GM12874 (cell line): ENCODE results near the gene CTU1.

Experiments
- TF ChIP-seq, protein P1 (sequence below): IDR thresholded peaks from 2 replicates; pipeline ENCODE4 v1.5.1; 2011; ENCODE audit warnings: low read depth, mild to moderate bottlenecking, control low read depth, low read length, moderate library complexity; ENCODE audit not compliant: insufficient read depth

The CTU1 gene

DNA sequence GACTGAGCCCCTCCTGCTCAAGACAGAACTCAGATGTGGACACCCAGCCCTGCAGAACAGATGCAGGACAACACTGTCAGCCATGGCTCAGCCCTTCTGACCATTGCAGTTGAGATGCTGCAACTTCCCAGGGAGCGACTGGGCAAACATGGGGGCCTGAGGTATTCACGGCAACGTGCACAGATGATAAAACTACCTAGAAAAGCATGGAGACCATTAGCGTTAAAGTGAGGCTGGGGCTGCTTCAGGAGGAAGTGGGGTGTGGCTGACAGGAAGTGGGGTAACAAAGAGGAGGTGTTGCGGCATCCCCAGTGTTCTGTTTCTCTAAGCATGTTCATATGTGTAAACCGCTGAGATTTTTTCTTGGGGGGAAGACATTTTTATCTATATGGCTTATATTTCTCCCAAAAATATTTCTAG, 15.2 kb upstream of the CTU1 start:
- TF ChIP-seq, protein P1, sequence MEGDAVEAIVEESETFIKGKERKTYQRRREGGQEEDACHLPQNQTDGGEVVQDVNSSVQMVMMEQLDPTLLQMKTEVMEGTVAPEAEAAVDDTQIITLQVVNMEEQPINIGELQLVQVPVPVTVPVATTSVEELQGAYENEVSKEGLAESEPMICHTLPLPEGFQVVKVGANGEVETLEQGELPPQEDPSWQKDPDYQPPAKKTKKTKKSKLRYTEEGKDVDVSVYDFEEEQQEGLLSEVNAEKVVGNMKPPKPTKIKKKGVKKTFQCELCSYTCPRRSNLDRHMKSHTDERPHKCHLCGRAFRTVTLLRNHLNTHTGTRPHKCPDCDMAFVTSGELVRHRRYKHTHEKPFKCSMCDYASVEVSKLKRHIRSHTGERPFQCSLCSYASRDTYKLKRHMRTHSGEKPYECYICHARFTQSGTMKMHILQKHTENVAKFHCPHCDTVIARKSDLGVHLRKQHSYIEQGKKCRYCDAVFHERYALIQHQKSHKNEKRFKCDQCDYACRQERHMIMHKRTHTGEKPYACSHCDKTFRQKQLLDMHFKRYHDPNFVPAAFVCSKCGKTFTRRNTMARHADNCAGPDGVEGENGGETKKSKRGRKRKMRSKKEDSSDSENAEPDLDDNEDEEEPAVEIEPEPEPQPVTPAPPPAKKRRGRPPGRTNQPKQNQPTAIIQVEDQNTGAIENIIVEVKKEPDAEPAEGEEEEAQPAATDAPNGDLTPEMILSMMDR = no peak

- TF ChIP-seq, protein P1 = no peak
Observed at GRCh38 chr19:51122112-51122981, 14.1 kb upstream of the CTU1 start.

- TF ChIP-seq, protein P1 = no peak
Observed at GRCh38 chr19:51121257-51121656, 13.0 kb upstream of the CTU1 start.

DNA sequence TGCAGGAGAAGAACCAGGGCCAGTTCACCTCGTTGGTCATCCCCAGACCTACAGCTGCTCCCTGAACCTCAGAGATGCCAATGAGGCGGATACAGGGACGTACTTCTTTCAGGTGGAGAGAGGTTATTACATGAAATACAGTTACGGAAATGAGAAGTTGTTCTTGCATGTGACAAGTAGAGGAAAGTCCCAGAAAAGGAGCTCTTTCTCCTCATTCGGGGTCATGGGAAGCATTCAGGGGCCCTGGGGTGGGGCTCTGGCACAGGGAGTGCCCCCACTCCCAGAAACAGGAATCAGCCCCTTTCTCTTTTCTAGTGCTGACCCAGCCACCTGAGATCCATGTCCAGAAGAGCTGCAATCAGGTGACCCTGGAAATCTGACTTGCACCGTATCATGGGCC, 12.0 kb upstream of the CTU1 start:
- TF ChIP-seq, protein P1 = no peak

DNA sequence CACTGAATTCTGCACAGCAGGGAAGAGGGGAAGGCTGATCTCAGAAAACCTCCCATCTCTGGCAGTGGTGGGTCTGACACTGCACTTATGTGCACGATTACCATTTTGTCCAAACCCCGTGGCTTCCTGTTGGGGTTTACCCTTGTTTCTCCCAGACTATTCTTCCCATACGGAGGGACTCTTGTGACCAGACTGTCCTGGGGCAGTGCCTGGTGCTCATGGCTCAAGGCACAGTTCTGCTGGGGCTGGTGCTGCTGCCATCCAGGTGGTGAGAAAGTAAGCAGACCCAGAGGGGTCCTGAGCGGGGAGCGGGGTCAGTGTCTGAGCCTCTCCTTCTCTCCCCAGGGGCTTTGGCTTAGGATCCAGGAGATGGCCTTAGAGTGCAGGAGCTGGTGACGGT, 11.4 kb upstream of the CTU1 start:
- TF ChIP-seq, protein P1 = no peak

DNA sequence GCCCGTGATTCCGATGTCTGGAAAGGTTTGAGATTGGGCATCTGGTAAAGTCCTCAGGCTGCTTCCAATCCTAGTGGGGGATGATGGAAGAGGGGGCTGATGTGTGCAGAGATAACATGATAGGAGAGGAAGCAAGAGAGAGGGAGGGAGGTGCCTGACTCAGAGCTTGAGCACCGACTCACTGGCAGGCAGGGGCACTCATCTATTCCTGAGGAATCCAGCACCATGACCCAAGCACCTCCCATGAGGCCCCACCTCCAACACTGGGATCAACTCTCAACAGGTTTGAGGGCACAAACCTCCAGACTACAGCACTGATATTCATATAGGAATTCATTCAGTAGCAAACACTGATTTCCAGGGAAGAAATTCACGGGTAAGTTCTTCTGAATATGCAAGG, 10.9 kb upstream of the CTU1 start:
- TF ChIP-seq, protein P1 = no peak

DNA sequence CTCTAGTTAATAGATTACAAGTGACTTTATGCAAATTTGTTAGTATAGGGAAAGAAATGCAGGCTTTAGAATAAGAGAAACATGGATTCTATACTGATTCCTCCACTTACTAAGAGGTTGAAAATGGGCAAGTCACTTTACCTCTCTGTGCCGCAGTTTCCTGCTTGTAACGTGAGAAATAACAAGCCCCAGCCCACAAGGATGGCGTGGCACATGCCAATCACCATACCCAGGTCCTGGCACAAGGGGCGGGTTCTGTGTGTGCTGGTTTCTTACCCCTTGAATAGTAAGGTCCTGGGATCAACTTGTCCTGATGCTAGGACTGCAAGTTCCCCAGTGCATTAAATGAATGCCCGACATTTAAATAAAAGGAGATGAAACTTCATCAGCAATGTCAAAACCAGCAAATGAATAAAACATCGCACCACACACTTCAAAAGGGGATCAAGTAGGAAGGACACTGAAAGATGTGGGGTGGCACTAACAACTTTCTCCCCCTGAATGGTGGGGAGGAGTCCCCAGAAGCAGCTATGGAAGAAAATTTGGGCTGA, 8.6 kb upstream of the CTU1 start:
- TF ChIP-seq, protein P1 = no peak
